GM13977 (cell line): Measurements from ENCODE around the gene TFB1M.

Experiments
- DNase-seq: peaks from one replicate; pipeline ENCODE4 v3.0.0; 2012; ENCODE audit warnings: low spot score
- in situ Hi-C: fragments of 300-500 bp; cut with MboI; formaldehyde crosslinking; loops from one replicate; pipeline ENCODE4 v1.12.0; 2022; ENCODE audit warnings: low sequenced_read_pairs, low pct_unique_long_range_greater_than_20kb, mixed read lengths, inconsistent platforms; ENCODE audit not compliant: unreplicated experiment
- TF ChIP-seq, protein P1 (sequence below): IDR thresholded peaks from 2 replicates; pipeline ENCODE4 v1.5.1; 2012; ENCODE audit warnings: mild to moderate bottlenecking, control low read depth; ENCODE audit not compliant: insufficient read depth; ENCODE audit errors: extremely low read depth, missing control alignments

TFB1M gene

GRCh38 chr6:155324993-155325392 is 10.7 kb upstream of the TFB1M start:
- in situ Hi-C loops: no loop called here
- DNase-seq: no peak
- TF ChIP-seq, protein P1, sequence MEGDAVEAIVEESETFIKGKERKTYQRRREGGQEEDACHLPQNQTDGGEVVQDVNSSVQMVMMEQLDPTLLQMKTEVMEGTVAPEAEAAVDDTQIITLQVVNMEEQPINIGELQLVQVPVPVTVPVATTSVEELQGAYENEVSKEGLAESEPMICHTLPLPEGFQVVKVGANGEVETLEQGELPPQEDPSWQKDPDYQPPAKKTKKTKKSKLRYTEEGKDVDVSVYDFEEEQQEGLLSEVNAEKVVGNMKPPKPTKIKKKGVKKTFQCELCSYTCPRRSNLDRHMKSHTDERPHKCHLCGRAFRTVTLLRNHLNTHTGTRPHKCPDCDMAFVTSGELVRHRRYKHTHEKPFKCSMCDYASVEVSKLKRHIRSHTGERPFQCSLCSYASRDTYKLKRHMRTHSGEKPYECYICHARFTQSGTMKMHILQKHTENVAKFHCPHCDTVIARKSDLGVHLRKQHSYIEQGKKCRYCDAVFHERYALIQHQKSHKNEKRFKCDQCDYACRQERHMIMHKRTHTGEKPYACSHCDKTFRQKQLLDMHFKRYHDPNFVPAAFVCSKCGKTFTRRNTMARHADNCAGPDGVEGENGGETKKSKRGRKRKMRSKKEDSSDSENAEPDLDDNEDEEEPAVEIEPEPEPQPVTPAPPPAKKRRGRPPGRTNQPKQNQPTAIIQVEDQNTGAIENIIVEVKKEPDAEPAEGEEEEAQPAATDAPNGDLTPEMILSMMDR: no peak

DNA sequence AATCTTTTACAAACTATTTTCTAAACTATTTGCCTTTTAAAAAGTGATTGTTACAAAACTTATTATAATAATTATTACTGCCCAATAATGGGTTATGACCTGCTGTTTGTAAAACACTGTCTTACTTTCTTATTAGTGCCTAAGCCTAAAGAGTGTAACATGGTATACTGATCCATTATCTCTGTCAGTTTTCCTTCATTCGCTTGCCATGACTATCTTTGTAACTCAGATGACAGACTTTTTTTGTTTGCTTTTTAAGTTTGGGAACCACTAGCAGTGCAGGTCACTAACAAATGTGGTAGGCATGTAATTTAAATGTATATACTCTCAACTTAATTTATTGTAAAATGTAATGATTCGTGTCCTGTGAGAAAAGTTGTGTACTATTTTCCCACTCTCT is 9.9 kb upstream of the TFB1M start:
- in situ Hi-C loops: no loop called here
- TF ChIP-seq, protein P1: no peak
- no peak for DNase-seq

DNA sequence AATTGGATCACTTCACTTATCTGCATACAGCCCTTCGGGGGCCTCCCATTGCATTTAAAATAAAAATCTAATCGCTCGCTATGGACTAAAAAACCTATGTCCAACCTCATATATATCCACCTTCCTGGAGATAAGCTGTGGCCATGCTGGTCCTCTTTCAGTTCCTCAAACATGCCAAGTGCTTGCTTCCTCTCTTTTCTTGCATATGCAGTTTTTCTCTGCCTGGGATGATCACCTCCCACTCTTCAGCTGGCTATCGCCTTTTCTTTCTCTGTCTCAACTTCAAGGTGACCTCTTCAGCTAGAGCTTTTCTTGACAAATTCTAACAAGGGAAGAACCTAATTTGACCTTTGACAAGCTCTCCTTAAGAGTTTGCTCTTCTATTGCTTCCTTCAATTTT is 5.6 kb upstream of the TFB1M start:
- TF ChIP-seq, protein P1: no peak
- DNase-seq: no peak
- in situ Hi-C loops: no loop called here

GRCh38 chr6:155317186-155317585 is 2.9 kb upstream of the TFB1M start:
- no peak for DNase-seq
- in situ Hi-C loops: no loop called here
- TF ChIP-seq, protein P1: no peak

DNA sequence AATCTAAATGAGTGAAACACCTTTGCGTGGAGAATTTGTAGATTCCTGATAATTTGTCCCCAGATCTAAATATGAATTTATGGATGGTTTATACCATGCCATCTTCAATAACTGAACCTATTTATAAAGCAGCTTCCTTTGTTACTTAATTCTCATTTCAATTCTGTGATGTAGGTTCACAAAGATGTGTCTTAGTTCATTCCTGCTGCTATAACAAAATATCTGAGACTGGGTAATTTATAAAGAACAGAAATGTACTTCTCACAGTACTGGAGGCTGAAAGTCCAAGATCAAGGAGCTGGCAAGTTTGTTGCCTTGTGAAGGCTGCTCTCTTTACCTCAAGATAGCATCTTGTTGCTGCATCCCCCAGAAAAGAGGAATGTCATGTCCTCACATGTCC is 2.1 kb upstream of the TFB1M start:
- no peak for DNase-seq
- in situ Hi-C loops: no loop called here
- TF ChIP-seq, protein P1: no peak

GRCh38 chr6:155315516-155315871 is 1.2 kb upstream of the TFB1M start:
- no peak for DNase-seq
- TF ChIP-seq, protein P1: no peak
- in situ Hi-C loops: no loop called here
